Mucosa of stomach (tissue), 1 donor: ENCODE measurements around the gene TRAM2.

Source experiments
- H3K27me3 ChIP-seq: one replicate; pipeline ENCODE4 v1.7.0; 2013; ENCODE audit warnings: mild to moderate bottlenecking, low read length; ENCODE audit not compliant: control insufficient read depth, insufficient read depth
- H3K36me3 ChIP-seq: one replicate; pipeline ENCODE4 v1.7.0; 2013; ENCODE audit warnings: low read length; ENCODE audit not compliant: control insufficient read depth, insufficient read depth
- H3K4me1 ChIP-seq: one replicate; pipeline ENCODE4 v1.7.0; 2013; ENCODE audit warnings: mild to moderate bottlenecking, low read length; ENCODE audit not compliant: control insufficient read depth, insufficient read depth
- H3K4me3 ChIP-seq: one replicate; pipeline ENCODE4 v1.7.0; 2013; ENCODE audit warnings: low read length
- H3K9ac ChIP-seq: one replicate; pipeline ENCODE4 v1.7.0; 2013; ENCODE audit warnings: mild to moderate bottlenecking, low read length, moderate library complexity
- H3K9me3 ChIP-seq: one replicate; pipeline ENCODE4 v1.7.0; 2013; ENCODE audit warnings: mild to moderate bottlenecking, low read length, moderate library complexity; ENCODE audit not compliant: control insufficient read depth
- donor health status: Pancreatic carcinoma.

TRAM2 gene

DNA sequence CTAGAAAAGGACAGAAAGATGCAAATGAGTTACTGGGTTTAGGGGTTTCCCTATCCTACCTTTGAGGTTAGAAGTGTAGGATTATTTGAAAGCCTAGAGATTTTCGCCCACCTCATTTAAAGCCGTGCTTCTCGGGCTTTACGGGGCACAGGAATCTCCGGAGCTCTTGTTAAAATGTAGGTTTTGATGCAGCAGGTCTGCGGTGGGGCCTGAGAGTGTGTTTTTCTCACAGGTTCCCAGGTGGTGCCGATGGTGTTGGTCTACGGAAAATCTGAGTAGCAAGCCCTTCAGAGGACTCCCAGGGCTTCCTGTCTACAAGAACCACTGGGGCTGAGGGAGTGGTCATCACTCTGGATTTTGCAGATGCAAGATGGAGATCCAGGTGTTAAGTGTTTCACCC, 47.5 kb downstream of the TRAM2 start:
- H3K4me1 ChIP-seq, result peaks cover 9% of the 10 kb centered on the region
- H3K9ac ChIP-seq, result no peak overlapping the region
- H3K27me3 ChIP-seq, result no peaks in the 10 kb centered on the region
- H3K4me3 ChIP-seq, result no peak overlapping the region
- no peaks in the 10 kb centered on the region for H3K36me3 ChIP-seq
- no peaks in the 10 kb centered on the region for H3K9me3 ChIP-seq

DNA sequence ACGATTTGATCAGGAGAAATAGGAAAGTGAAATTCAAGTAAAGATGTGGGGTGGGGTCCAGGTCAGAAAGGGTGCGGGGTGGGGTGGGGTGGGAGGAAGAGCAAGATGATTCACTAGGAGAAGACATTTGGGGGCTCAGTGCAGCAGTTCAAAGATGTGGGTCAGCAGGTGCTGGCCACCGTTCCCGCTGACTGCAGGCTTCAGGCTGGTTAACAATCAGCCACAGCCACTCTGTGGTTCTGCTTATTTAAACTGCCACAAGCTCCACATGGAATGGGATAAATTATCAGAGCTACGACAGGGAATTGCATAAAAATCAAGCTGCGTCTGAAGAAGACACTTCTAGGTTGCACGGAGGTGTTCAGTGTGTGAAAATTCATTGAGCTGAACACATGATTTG, 49.4 kb downstream of the TRAM2 start:
- H3K27me3 ChIP-seq, result no peaks in the 10 kb centered on the region
- H3K4me3 ChIP-seq, result no peak overlapping the region
- H3K36me3 ChIP-seq, result no peaks in the 10 kb centered on the region
- H3K9ac ChIP-seq, result no peak overlapping the region
- H3K4me1 ChIP-seq, result peaks cover 15% of the 10 kb centered on the region
- H3K9me3 ChIP-seq, result no peaks in the 10 kb centered on the region

DNA sequence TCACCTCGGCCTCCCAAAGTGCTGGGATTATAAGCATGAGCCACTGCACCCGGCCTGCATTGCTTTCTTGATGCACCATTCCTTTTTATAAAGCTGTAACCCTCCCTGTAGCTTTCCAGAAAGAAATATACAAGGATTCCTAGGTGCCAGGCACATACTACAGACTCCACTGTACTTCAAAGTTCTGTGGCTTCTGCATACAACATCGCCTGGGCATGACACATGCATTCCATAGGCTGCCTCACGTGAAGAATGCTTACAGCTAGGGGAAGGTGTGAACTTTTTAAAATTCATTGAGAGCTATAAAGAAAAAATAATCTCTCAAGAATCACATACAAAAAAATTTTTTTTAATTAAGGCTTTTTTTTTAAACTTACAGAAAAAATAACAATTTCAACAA, 50.2 kb downstream of the TRAM2 start:
- H3K36me3 ChIP-seq, result no peaks in the 10 kb centered on the region
- peaks cover 17% of the 10 kb centered on the region for H3K4me1 ChIP-seq
- H3K4me3 ChIP-seq, result no peak overlapping the region
- no peak overlapping the region for H3K9ac ChIP-seq
- H3K9me3 ChIP-seq, result no peaks in the 10 kb centered on the region
- H3K27me3 ChIP-seq, result no peaks in the 10 kb centered on the region

DNA sequence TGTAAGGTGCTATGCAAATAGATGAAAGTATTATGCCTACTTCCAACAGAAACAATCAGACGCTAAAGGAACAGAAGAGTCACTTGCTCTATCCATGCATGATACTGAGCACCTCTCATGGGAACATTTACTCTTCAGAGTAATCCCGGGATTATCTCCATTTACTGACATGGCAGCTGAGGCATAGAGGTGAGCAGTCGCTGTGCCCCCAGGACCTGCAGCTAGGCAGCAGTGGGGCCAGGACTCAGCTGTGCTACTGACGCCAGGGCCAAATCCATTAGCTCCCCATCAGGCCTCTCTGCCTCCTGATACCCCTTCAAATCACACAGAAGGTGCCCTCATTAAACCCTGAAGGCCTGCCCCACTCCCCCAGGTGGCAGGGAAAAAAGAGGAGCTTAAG, 51.9 kb downstream of the TRAM2 start:
- Histone ChIP-seq H3K9me3 (no peaks in the 10 kb centered on the region), H3K4me1 (peaks cover 13% of the 10 kb centered on the region), H3K4me3 (no peak overlapping the region), H3K36me3 (no peaks in the 10 kb centered on the region), H3K9ac (no peak overlapping the region), H3K27me3 (no peaks in the 10 kb centered on the region)

DNA sequence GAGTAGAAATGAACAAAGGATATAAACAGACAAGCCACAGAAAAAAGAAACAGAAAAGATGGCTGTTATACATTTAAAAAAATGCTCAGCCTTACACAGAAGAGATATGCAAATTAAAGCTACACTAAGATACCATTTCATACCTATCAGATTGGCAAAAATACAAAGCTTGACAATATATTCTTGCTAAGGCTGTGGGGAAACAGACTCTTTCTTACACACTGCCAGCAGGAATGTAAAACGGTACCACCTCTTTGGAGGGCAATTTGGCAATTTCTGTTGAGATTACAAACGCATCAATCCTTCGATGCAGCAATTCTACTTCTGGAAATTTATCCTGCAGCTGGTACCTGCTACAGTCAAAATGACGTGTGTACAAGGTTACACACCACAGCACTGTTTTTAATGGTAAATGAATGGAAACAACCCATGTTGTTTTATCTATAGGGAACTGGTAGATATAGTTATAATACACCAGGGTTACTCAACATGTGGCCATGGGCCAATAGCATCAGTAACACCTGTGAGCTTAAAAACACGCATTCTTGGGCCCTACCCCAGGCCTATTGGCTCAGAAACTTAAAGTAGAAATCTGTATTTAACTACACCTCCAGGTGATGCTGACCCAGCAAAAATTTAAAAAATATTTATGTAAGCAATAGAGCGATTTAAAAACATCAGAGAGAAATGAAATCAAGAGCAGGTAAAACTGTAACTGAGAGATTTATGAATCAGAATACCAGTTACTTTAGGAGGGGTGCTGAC, 53.3 kb downstream of the TRAM2 start:
- no peaks in the 10 kb centered on the region for H3K9me3 ChIP-seq

DNA sequence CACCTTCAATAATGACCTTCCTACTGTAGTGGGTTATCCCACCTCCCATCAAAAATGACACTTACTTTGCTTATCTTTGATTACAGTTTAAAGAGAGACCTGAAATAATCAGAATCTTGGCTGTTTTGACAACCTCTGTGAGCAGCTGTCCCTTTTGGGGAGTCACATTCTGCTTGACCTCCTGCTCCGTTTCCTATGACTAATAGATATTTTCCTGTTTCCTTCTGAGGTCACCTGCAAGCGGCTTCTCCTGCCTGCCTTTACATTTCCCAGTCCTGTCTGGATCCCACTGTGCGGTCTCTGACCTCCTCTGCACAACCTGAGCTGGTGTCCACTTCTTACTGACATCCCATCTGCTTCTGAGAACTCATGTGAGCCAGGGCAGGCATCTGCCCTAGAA, 54.2 kb downstream of the TRAM2 start:
- H3K27me3 ChIP-seq, result no peaks in the 10 kb centered on the region
- H3K4me3 ChIP-seq, result no peak overlapping the region
- H3K9me3 ChIP-seq, result no peaks in the 10 kb centered on the region
- H3K36me3 ChIP-seq, result no peaks in the 10 kb centered on the region
- H3K9ac ChIP-seq, result no peak overlapping the region
- H3K4me1 ChIP-seq, result peaks cover 28% of the 10 kb centered on the region

More for the DNA sequence above, 53.3 kb downstream of the TRAM2 start:
- Histone ChIP-seq H3K27me3 (no peaks in the 10 kb centered on the region), H3K4me3 (no peak overlapping the region), H3K4me1 (peaks cover 19% of the 10 kb centered on the region), H3K36me3 (no peaks in the 10 kb centered on the region), H3K9ac (no peak overlapping the region)

DNA sequence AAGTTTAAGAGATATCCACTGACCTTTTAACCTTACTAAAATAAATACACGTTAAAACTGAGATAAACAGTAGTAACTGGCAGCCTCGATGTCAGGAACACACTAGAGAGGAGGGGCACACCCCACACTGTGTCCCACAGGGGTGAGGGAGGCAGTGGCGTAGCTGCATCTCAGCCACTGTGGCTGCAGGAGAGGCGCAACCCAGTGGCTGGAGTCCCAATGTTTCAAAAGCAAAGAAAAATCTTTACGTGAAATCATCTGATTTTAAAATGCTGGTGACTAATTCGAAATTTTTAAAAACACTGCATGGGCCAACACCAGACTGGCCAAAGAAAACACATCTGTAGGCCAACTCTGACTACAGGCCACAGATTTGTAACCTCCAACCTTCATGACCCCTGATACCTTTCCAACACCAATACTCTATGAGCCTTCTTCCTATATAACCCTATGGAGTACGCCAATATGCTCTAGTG, 54.7 kb downstream of the TRAM2 start:
- Histone ChIP-seq H3K36me3 (no peaks in the 10 kb centered on the region), H3K9me3 (no peaks in the 10 kb centered on the region), H3K4me3 (no peak overlapping the region), H3K9ac (no peak overlapping the region), H3K4me1 (peaks cover 33% of the 10 kb centered on the region), H3K27me3 (no peaks in the 10 kb centered on the region)

DNA sequence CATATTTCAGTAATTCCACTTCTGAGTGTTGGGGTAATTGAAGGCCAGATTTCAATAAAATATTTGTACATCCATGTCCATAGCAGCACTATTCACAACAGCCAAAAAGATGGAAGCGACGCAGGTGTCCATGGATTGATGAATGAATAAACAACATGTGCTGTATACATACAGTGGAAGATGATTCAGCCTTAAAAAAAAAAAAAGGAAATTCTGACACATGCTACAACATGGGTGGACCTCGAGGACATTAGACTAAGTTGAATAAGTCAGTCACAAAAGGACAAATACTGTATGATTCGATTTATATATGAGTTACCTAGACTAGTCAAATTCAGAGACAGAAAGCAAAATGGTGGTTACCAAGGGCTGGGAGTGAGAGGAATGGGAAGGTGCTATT, 57.2 kb downstream of the TRAM2 start:
- Histone ChIP-seq H3K27me3 (no peaks in the 10 kb centered on the region), H3K4me3 (no peak overlapping the region), H3K4me1 (peaks cover 38% of the 10 kb centered on the region), H3K9ac (no peak overlapping the region), H3K9me3 (no peaks in the 10 kb centered on the region), H3K36me3 (no peaks in the 10 kb centered on the region)

DNA sequence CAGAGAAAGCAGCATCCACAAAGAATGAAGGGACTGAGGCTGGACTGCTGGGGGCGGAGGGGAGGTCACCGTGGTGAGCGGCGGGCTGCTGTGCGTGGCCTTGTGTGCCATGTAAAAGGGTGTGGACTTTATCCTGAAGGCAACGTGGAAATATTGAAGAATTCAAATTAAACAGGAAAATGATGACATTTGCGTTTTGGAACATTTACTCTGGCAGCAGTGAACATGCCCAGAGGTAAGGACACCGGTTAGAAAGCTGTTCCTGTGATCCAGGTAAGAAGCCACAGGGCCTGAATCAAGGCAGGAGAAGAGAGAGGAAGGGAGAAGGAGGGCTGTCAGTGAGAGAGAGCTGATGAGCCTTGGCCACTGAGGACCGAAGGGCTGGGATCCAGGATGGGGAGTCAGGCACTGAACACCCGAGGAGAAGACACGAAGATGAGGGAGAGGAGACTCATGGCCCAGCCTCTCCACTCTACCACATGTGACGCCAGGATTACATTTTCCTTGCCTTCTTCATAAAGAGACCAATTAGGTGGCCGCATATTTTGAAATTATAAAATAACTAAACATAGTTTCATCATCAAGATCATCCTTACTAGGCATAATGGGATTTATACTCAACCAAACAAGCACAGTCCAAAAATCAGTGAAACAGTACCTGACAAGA, 58.4 kb downstream of the TRAM2 start:
- peaks cover 37% of the 10 kb centered on the region for H3K4me1 ChIP-seq
- no peaks in the 10 kb centered on the region for H3K27me3 ChIP-seq
- H3K4me3 ChIP-seq, result no peak overlapping the region
- H3K36me3 ChIP-seq, result no peaks in the 10 kb centered on the region
- no peaks in the 10 kb centered on the region for H3K9me3 ChIP-seq
- H3K9ac ChIP-seq, result peak overlapping the region; percentile 8

DNA sequence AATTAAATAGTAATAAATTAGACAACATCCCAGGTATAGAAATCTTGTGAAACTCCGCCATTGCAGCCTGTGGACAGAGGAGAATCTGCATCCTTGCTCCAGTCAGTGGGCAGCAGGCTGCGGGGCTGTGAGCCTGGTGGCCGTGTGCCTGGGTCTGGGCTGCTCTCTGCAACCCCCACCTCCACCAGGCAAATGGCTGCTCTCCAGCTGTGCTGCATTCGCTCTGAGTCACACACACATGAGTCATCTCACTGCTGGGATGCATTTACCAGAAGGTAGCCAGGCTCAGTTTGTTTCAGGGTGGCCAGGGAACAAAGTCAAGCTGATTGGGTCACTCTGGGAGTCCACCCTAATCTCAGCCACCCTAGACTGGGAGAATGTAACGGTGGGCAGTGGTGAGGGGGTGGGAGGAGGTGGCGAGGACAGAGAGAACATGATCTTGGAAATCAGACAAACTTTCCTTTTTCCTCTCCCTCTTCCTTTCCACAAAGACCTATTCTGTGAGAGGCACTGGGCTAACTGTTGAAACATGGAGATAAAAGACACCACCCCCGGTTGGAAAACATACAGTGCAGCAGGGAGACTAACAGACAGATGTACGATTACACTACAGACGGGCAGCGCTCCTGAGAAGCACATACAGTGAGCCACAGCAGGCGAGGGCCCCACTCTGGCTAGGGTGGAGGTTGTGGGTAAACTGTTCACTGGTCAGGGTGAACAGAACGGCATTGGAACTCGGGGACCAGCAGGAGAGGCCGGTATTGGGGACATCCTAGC, 59.2 kb downstream of the TRAM2 start:
- Histone ChIP-seq H3K4me3 (no peak overlapping the region), H3K27me3 (no peaks in the 10 kb centered on the region), H3K9me3 (no peaks in the 10 kb centered on the region), H3K9ac (peak overlapping the region; percentile 8), H3K36me3 (no peaks in the 10 kb centered on the region), H3K4me1 (peaks cover 35% of the 10 kb centered on the region)

DNA sequence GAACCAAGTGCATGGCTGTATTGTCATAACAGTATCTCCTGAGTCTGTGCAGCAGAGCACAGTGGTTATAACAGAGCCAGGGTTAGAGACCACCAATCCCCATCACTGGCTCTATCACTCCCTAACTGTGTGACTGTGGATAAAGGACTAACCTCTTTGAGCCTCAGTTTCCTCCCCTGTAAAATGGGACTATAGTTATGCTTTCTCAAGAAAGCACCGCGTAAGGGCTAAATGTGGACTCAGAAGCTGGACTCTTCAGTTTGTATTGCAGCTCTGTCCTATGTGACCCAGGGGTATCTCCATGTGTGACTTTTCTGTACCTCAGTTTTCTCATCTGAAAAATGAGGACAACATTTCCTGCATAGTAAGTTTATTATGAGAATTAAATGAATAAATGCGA, 59.9 kb downstream of the TRAM2 start:
- peaks cover 28% of the 10 kb centered on the region for H3K4me1 ChIP-seq
- no peak overlapping the region for H3K4me3 ChIP-seq
- no peak overlapping the region for H3K9ac ChIP-seq
- no peaks in the 10 kb centered on the region for H3K36me3 ChIP-seq
- H3K9me3 ChIP-seq, result no peaks in the 10 kb centered on the region
- no peaks in the 10 kb centered on the region for H3K27me3 ChIP-seq

DNA sequence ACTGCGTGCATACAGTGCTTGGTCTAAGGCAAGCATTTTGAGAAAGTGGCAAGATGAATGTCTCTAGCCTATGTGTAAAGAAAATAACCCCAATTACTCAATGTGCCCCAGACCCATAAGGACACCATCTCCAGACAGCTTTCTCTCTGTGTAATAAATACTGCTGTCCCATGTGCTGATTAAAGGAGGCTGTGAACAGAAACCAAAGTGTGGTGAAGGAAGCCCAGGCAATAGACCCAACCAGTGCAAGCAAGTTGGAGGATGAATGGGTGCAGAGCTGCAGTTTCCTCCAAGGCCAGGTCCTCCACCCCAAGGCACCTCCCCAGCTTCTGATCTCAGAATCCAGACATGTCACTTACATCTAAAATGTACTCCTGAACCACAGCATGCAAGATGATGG, 60.6 kb downstream of the TRAM2 start:
- Histone ChIP-seq H3K4me3 (no peak overlapping the region), H3K36me3 (no peaks in the 10 kb centered on the region), H3K9ac (no peak overlapping the region), H3K9me3 (no peaks in the 10 kb centered on the region), H3K4me1 (peaks cover 25% of the 10 kb centered on the region), H3K27me3 (no peaks in the 10 kb centered on the region)
